OCI-LY3 (cell line): ENCODE measurements around the gene GABRA4.

Experiments
- EZH2phosphoT487 ChIP-seq: fragments of 200-600 bp; shearing (Covaris generic); IDR thresholded peaks from 2 replicates; pipeline ENCODE4 v1.6.1; 2018; ENCODE audit warnings: antibody characterized with exemption, mixed run types, low read depth
- TF ChIP-seq, protein P1 (sequence below): fragments of 200-600, 300-600 bp; sonication (generic); IDR thresholded peaks from 2 replicates; pipeline ENCODE4 v1.5.1; 2014; ENCODE audit warnings: antibody characterized with exemption, low read length, low read depth

DNA sequence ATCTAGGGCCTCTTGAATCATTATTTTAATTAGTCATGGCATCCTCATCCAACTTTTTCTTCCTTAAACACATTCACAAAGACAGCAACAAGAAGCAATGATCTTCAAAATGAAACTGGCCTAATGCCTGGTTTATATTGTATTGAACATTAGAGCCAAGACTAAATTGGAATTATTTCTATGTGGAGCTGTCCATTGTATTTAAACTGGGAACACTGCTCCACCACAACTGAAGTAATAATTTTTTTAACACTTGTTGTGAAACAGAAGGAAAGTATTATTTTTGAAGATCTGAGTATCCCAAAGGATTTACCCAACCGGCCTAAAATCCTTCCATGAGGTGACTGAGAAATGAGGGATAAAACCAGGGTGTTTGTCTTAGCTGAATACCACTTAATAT, 44.9 kb upstream of the GABRA4 start:
- TF ChIP-seq, protein P1, sequence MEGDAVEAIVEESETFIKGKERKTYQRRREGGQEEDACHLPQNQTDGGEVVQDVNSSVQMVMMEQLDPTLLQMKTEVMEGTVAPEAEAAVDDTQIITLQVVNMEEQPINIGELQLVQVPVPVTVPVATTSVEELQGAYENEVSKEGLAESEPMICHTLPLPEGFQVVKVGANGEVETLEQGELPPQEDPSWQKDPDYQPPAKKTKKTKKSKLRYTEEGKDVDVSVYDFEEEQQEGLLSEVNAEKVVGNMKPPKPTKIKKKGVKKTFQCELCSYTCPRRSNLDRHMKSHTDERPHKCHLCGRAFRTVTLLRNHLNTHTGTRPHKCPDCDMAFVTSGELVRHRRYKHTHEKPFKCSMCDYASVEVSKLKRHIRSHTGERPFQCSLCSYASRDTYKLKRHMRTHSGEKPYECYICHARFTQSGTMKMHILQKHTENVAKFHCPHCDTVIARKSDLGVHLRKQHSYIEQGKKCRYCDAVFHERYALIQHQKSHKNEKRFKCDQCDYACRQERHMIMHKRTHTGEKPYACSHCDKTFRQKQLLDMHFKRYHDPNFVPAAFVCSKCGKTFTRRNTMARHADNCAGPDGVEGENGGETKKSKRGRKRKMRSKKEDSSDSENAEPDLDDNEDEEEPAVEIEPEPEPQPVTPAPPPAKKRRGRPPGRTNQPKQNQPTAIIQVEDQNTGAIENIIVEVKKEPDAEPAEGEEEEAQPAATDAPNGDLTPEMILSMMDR = no peak
- no peak for TF ChIP-seq EZH2phosphoT487
